Inferior parietal cortex (tissue), 1 donor: ENCODE results near the gene CHMP1B.
"Not testable (repeated sequence)": the region's sequence is repeated elsewhere in the genome, so short reads cannot be mapped to it uniquely, and the experiment has no call there.

ENCODE experiments used
- DNase-seq: peaks from one replicate; pipeline ENCODE4 v3.0.0-alpha.2; 2016; ENCODE audit errors: extremely low spot score

The CHMP1B gene

GRCh38 chr18:11868230-11868629, 17.0 kb downstream of the CHMP1B start:
- DNase-seq: no peak

DNA sequence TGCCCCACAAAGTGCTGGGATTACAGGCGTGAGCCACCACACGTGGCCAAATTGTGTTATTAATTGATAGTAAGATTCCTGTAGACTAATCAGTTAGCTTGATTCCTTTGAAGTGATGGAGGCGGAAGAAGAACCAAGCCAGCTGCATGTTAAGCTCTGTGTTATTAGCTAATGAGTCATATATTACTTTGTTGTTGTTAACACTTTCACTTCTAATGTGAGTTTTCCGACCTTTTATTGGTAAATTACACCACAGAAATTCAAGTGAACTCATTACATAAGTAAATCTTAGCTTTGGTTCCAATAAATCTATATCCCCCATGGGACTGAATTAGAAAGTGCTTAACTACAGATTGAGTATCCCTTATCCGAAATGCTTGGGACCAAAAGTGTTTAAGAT, 20.3 kb downstream of the CHMP1B start:
- DNase-seq: no peak

- no peak for DNase-seq
These were observed 21.4 kb downstream of the CHMP1B start for GRCh38 chr18:11872479-11873136.

DNA sequence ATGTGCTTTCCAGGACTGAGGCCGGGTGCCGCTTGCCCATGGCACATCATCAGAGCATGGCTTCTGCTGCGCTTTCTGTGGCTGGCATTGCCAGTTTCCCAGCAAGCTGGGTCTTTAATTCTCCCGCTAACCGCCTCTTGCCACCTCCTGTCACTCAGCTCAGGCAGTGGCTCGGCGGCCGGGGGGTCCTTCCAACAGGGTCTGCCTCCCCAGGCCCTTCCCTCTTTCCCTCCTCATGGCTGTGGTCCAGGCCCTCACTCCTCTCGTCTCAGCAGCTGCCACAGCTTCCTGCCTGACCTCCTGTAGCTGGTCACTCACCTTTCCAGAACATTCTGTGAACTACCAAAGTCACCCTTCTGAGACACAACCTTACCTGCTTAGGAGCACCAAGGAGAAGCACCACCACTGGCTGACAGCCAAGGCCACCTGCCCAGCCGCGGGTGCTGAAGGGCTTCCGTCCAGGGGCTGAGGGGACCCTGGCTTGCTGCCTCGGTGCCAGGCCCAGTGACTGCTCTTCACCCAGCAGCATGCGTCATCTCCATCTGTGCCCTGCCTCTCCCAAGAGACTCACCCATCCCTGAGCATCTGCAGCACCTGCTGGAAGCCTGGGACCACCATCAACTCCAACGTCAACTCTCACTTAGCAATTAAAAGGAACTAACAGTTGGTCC, 22.6 kb downstream of the CHMP1B start:
- no peak for DNase-seq

DNA sequence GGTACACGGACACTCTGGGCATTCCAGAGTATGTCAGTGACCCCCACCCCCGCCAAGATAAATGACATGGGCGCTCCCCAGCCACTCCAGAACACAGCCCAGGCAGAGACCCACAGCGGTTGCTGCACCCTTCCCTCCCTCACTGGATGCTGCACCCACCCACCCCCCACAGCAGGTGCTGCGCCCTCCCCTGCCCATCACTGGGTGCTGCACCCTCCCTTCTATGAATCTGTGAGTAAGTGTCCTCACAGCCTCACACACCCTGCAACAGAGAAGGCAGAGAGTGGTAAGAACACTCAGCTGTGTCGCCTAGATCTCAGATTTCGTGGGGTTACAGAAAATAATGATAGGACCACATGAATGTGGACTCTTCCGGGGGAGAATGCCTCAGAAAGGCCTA, 23.5 kb downstream of the CHMP1B start:
- no peak for DNase-seq

GRCh38 chr18:11877497-11878135, 26.4 kb downstream of the CHMP1B start:
- no peak for DNase-seq

DNA sequence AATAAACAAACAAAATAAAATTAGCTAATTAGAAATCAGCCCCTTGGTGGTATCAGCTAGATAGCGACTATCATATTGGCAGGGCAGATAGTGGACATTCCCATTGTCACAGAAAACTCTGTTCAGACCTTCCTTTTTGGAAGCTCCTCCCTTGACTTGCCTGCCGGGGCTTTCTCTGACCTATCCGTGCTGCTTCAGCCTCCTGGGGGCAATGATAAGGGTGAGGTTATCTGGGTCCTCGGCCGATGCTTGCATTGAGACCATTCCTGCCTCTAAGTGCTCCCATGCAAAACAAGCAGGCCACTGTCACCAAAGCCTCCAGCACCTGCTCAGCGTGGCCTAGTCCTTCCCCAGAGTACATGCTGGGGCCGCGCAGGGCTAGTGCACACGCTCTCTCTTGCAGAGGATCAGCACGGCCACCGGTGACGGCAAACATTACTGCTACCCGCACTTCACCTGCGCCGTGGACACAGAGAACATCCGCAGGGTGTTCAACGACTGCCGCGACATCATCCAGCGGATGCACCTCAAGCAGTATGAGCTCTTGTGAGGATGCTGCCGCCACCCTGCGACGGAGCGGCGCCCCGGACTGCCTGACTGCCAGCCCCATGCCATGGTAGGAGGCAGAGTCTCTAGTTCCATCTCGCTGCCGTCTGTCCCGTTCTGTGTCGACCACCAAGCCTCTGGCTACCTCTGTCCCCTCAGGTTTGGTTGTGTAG, 29.5 kb downstream of the CHMP1B start:
- DNase-seq: no peak

- no peak for DNase-seq
These were observed 31.4 kb downstream of the CHMP1B start for GRCh38 chr18:11882636-11883035.

GRCh38 chr18:11883153-11883552, 31.9 kb downstream of the CHMP1B start:
- DNase-seq: no peak

GRCh38 chr18:11884396-11885030, 33.3 kb downstream of the CHMP1B start:
- no peak for DNase-seq

DNA sequence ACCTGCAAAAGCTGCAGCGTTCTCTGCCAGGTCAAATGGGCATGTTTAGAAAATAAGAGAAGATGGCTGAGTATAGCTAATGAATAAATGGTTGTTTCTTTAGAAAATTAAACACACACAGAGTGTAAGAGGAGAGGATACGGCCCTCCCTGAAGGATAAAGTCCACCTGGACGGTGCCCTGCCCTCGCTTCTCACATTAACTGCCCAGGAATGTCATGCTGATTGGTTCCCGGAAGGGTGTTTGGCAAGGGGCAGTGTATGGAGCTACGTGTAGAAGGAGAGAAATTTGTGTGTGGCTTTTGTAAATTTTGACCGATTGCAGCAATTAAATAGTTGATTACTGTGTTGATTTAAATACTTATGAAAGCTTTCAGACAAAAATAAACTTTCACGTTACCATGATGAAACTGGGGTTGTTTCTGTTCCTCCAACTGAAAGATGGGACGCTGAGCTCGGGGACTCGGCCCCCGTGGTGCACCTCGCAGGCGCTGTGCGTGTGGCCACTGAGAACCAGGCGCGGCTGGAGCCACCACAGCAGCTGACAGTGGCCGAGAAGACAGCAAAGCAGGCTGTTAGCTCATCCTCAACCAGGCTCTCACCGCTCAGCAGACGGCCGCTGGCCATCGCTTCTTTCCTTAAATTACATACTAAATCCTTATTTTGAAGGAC, 34.2 kb downstream of the CHMP1B start:
- DNase-seq: no peak

DNA sequence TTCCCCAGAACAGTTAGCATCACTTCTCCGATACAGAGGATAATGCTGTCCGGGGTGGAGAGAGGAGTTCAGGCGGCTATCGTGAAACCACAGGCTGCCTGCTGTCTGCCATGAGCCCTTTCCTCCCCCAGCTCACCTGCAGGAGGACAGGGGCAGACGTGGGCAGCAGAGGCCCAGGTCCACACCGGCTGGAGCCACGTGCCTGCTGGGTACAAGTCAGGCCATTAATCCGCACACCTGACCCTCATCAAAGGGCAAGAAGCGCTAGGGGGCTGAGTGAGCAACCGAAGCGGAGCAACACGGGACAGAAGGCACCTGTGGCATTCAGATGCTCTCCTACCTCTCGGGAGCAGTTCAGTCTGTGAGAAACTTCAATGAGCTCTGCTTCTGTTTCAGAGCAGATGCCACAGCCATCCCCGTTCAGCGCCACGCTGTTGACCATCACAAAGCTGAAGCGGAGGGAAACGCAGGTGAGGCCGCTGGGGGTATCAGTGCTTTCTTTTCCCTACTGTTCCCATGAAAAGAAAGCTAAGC, 35.4 kb downstream of the CHMP1B start:
- no peak for DNase-seq

DNA sequence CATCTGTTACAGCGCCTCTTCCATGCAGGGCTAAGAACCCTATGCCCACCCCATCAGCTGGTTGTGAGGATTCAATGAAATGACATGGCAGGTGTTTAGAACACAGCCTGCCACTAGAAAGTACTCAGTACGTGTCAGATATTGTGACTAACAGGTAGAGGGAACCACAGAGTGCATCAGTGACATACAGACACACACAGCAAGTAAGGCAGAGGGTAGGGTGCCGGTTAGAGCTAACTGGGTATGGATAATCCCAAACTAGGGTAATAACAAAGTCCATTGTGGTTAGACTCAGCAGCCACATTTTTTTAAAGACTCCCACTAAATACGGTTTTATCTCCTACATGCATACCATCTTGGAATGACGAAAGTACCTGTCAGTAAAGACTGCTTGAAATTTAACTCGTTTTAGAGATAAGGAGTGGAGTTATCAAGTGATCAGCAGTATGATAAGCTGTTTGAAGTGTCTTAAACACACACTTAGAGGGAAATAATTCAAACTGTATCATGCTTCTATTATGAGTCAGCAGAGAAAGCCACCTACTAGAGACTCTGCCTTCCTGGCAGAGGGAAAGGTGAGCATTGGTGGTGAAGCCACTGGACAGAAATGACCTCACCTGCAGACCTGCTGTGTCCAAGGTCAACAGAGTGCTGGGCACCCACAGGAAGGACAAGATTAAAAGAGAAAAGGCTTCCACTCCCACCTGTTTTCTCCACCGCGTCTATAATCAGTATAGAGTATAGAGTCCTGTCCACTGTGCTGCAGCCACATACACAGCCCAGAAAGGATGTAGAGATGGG, 36.3 kb downstream of the CHMP1B start:
- no peak for DNase-seq

- no peak for DNase-seq
These were observed 37.5 kb downstream of the CHMP1B start for GRCh38 chr18:11888726-11889125.

DNA sequence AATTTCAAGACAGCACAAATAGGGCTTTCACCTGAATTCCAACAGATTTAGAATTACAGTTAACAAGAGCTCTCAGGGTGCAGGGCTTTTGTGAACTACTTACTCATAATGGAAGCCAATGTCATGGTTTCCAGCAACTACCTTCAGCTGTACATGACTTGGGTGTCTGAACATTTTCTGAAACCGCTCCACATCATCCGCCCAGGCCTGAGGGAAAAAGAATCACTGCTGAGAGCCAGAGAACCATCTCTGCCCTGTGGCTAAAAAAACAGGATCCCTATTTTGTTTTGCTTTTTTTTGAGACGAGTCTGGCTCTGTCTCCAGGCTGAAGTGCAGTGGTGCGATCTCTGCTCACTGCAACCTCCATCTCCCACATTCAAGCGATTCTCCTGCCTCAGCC, 38.1 kb downstream of the CHMP1B start:
- DNase-seq: no peak

- DNase-seq: no peak
These were observed 40.5 kb downstream of the CHMP1B start for GRCh38 chr18:11891737-11892136.

GRCh38 chr18:11892438-11892837, 41.2 kb downstream of the CHMP1B start:
- DNase-seq: not testable (repeated sequence)

- DNase-seq: no peak
These were observed 46.6 kb downstream of the CHMP1B start for GRCh38 chr18:11897781-11898180.

- no peak for DNase-seq
These were observed 47.9 kb downstream of the CHMP1B start for GRCh38 chr18:11899063-11899462.

- DNase-seq: no peak
These were observed 50.7 kb downstream of the CHMP1B start for GRCh38 chr18:11901826-11902438.
